NCI-H1105 (cell line): Measurements from ENCODE around the gene SAP25.
"Not testable (repeated sequence)": the region's sequence is repeated elsewhere in the genome, so short reads cannot be mapped to it uniquely, and the experiment has no call there.

Experiments
- DNase-seq: peaks from one replicate; lab custom pipeline; 2025; lab: John Stamatoyannopoulos, UW

The SAP25 gene

GRCh38 chr7:100575746-100576383 lies 2.2 kb upstream of the SAP25 start:
- no peak for DNase-seq

GRCh38 chr7:100575206-100575631 lies 1.5 kb upstream of the SAP25 start:
- DNase-seq = no peak

GRCh38 chr7:100574362-100575205 lies 884 bp upstream of the SAP25 start:
- no peak for DNase-seq

- DNase-seq = no peak
Measured at GRCh38 chr7:100572949-100573675, 588 bp downstream of the SAP25 start.

GRCh38 chr7:100572281-100572948 lies 1.3 kb downstream of the SAP25 start:
- DNase-seq = no peak

- DNase-seq = no peak
Measured at GRCh38 chr7:100571829-100572116, 1.9 kb downstream of the SAP25 start.

GRCh38 chr7:100570954-100571828 lies 2.5 kb downstream of the SAP25 start:
- no peak for DNase-seq

- DNase-seq = peak; percentile 68
Measured at GRCh38 chr7:100568896-100569844, 4.5 kb downstream of the SAP25 start.

- no peak for DNase-seq
Measured at GRCh38 chr7:100568176-100568895, 5.4 kb downstream of the SAP25 start.

GRCh38 chr7:100567751-100568175 lies 5.9 kb downstream of the SAP25 start:
- DNase-seq = no peak

- no peak for DNase-seq
Measured at GRCh38 chr7:100567031-100567730, 6.5 kb downstream of the SAP25 start.

- no peak for DNase-seq
Measured at GRCh38 chr7:100566018-100566531, 7.6 kb downstream of the SAP25 start.

GRCh38 chr7:100565133-100565571 lies 8.5 kb downstream of the SAP25 start:
- no peak for DNase-seq

- DNase-seq = not testable (repeated sequence)
Measured at GRCh38 chr7:100564405-100564804, 9.3 kb downstream of the SAP25 start.

GRCh38 chr7:100563809-100564400 lies 9.8 kb downstream of the SAP25 start:
- no peak for DNase-seq

- DNase-seq = no peak
Measured at GRCh38 chr7:100563100-100563564, 10.6 kb downstream of the SAP25 start.

GRCh38 chr7:100562195-100563099 lies 11.3 kb downstream of the SAP25 start:
- no peak for DNase-seq
